Eye (tissue), 1 donor: ENCODE measurements around the gene RAP1GAP.

Experiments
- DNase-seq: peaks from one replicate; pipeline ENCODE4 v3.0.0-alpha.2; 2015

Gene RAP1GAP

DNA sequence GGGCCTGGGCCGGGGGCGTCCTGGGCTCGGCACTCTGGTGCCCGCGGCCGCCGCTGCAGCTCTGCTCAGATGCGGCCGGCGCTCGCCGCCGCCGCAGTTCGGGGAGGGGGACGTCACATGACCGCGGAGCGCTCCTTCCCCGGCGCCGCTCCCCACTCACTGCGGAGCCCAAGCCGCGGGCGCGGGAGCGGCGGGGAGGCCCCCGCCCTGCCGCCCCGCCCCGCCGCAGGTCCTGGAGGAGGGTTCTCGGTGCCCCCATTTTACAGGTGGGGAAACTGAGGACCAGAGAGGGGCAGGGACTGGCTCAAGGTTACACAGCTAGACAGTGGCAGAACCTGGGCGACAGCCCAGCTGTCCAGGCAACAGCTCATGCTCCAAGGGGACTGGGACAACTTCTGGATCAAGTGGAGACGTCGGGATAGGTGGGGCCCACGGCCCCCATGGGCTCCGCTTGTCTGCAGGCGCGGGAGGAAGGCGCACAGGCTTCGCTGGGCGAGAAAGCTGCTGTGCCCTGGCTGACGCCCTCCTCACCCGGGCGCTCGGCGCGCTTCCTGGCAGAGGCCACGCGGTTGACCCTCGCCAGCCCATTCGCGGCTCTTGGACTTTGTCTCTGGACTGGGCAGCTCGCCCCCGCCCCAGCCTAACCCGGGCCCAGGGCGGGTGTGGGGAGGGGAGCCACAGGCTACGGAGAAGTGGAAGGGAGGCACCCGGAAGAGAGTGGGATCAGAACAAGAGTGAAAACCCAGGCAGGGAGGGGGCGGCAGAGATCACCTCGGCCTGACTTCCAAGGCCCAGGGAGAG, at the start of gene RAP1GAP:
TSS of gene RAP1GAP (minus strand) at position 100 of the 801 bp plus-strand sequence. CDS start 49,325 bp downstream, outside the sequence.
- peak; percentile 74 for DNase-seq

- DNase-seq = no peak
Measured at GRCh38 chr1:21716169-21716568, 47.0 kb upstream of the RAP1GAP start.

GRCh38 chr1:21707891-21708290, 38.7 kb upstream of the RAP1GAP start:
- no peak for DNase-seq

DNA sequence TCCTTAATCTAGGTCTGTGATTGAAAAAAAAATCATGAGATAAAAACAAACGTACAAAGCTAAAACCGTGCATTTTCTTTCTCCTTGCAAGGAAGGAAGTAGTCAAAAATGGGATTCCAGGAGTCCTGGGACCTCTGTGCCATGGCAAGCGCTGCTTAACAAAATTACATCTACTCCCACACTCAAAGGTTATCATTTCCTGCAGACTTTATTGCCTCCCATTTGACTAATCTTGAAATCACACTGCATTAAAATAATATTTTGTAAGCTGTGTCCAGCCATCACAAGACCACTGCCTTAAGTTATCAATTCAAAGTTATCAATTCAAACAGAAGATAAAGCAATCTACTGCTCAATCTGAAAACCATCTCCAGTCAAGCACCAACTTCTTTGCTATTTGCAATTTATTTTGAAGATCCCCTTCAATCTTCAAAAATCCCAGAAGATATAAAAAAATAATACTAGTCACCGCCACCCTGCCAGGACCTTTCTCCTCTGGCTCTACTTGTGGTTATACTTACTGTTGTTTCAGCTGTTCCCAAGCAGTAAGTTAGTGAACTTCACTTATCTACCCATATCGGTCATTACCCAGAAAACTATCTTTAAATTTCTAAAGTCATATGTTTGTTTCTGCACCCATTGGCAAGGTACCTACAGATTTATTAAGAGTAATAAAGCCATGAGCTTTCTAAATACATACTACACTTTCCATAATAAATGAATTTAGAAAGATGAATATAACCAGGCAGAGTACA, 38.1 kb upstream of the RAP1GAP start:
- DNase-seq = no peak

- peak; percentile 9 for DNase-seq
Measured at GRCh38 chr1:21706151-21706835, 37.1 kb upstream of the RAP1GAP start.

DNA sequence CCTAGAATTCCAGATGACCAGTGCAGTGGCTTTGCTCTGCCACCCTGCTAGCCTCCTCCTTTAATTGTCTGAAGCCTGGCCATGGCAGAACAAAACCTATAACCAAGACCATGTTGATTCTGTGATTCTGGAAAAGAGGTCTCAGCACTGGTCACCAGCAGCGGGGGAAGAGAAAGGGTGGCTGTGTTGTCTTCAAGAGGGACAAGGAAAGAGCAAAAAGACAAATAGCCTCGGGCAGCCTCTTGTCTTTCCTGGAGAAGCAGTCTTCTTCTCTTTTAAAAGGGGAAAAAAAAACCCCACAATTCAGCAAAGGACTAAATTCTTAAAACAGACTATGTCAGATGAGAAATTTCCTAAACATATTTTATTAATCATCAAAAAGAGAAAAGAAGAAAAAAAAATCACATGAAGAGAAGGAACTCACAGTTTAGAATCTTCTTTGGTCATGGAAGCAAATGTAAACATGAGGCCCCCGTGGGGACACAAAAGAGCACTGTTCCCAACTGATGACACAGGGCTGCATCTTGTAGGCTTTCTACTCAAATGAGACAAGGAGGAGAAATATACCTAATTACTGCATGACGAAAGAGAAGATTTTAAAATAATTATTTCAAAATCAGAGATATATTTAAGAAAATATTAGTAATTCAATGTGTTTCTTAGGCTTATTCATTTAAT, 36.3 kb upstream of the RAP1GAP start:
- peak; percentile 41 for DNase-seq

GRCh38 chr1:21704145-21704544, 35.0 kb upstream of the RAP1GAP start:
- no peak for DNase-seq

- DNase-seq = peak; percentile 60
Measured at GRCh38 chr1:21703318-21703963, 34.3 kb upstream of the RAP1GAP start.

DNA sequence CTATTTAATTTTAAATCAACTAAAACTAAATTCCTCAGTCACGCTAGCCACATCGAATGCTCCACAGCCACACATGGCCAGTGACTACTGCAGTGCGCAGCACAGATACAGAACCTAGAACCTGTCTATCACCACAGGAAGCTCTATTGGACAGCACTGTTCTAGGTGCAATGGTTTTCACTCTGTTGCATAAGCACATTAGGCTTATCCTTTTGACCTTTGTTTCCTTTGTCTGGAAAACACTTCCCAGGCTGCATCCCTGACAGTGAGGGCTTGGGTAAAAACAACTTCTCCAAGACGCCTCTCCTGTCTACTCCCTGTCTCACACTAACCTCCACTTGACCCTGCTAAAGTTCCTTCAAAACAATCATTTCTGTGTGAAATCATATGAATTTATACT, 33.6 kb upstream of the RAP1GAP start:
- DNase-seq = no peak

DNA sequence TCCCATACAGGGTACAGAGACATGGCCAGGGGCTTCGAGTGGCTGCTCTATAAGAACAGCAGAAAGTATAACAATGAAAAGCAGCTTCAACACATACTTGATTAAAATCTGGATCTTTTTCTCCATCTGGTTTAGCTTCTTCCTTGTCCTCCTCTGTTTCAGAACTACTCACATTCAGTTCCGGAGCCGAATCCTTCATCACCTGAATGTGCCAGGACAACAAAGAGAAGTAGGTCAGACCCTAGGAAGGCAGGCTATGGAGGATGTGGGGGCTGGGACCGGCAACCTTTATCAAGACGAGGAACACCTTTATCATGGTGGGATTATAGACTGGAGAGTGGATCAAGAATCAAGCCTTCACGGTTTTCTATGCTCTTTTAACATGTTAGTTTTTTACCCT, 32.2 kb upstream of the RAP1GAP start:
- no peak for DNase-seq

- DNase-seq = no peak
Measured at GRCh38 chr1:21700094-21700493, 30.9 kb upstream of the RAP1GAP start.

DNA sequence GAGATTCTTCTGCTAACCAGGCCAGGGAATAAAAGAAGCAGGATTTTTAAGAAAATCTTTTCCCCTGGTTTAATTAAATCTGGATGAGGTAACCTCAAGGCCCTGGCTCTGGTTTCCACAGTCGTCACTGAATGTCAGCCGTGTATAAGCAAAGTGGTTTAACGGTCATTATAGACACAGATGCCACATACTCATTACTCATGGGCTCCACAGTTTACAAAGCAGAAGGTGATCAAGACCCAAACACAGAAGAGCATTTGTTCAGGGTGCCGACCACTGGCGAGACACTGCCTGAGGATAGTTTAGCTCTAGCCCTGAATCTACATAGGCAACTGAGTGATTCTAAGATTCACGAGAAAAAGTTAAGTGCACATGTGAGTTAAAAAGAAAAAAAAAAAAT, 27.8 kb upstream of the RAP1GAP start:
- DNase-seq = no peak

DNA sequence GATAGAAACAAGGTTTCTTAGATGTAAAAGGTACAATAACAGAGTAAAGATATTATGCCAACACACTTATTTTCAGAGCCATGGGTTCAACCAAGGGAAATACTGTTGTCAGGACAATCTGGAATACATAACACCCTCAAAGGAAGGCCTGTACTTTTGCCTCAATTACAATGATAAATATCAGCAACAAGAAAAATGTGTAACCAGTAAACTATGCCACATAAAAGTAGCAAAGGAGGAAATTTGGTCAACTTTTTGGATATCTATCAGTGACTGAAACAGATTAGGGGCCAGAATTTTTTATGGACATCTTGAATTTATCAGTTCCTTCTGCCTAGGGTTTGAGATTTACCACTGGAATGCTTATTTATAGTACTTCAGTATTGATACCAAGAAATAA, 24.6 kb upstream of the RAP1GAP start:
- no peak for DNase-seq

GRCh38 chr1:21691739-21692138, 22.6 kb upstream of the RAP1GAP start:
- DNase-seq = no peak

GRCh38 chr1:21689661-21690372, 20.7 kb upstream of the RAP1GAP start:
- no peak for DNase-seq

DNA sequence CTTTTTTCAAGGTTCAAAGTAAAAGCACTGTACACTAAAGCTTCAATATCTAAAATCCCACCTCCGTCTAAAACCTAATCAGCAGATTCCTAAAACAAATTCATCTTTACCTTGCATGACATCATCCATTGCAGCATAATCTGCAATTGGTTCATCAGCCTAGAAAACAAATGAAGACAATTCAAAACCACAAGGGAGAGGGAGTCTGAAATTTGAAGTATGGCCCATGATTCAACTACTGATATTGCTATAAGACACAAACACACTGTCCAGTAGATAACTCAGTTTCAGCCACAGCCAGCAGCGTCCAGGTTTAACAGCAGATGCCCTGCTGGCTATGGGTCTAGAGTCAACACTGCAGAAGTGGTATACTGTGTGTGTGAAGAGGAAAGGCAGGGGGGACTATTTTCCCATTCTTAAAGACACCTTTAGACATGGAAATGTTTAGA, 17.9 kb upstream of the RAP1GAP start:
- no peak for DNase-seq

DNA sequence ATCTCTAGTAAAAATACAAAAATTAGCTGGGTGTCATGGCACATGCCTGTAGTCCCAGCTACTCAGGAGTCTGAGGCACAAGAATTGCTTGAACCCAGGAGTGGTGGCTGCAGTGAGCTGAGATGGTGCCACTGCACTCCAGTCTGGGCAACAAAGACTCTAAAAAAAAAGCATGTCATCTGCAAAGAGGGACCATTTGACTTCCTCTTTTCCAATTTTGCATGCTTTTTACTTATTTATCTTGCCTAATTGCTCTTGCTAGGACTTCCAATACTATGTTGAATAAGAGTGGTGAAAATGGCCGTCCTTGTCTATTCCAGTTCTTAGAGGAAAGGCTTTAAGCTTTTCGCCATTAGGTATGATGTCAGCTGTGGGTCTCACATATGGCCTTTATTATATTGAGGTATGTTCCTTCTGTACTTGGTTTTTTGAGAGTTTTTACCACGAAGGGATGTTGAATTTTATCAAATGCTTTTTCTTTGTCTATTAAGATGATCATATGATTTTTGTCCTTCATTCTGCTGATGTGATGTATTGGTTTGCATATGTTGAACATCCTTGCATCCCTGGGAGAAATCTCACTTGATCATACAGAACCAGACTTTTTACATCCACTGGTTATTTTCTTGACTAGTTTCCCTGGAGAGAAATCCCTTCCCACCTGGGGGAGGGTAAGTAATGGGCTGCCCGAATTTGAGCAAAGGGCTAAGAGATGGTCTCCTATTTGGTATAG, 17.0 kb upstream of the RAP1GAP start:
- DNase-seq = no peak

DNA sequence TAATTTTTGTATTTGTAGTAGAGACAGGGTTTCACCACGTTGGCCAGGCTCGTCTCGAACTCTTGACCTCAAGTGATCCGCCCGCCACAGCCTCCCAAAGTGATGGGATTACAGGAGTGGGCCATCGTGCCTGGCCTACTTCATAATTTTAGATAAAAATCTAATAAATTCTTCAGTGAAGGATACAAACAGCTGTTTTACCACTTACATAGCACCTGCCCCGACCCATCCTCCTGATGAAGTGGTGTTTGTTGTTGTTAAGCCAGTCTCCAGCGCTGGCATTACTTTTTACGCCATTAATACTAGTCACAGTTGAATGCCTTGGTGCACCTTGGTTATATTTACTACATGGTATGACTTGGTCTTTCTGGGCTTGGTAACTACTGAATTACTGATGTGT, 12.3 kb upstream of the RAP1GAP start:
- DNase-seq = no peak

DNA sequence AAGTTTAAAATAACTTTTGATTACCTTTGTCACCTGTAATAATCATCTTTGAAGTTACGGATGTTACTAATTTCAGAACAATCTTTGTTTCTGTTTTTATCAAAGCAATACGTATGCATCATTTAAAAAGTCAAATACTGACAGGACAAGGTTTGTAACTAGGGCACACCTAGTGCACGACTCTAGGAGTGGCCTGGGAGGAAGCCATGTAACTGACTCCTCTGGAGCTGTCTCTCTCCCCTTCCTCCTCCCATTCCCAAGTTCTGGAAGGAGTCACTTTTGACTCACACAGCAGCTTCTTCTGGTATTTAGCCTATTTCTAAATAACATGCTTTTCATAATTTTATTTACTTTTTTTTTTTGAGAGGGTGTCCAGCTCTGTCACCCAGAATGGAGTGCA, 11.8 kb upstream of the RAP1GAP start:
- DNase-seq = no peak

GRCh38 chr1:21680381-21680780, 11.2 kb upstream of the RAP1GAP start:
- no peak for DNase-seq

GRCh38 chr1:21677168-21677567, 8.0 kb upstream of the RAP1GAP start:
- DNase-seq = no peak
